Frontal cortex (tissue), 4 donors: Measurements from ENCODE around the gene TSPAN3. TPM values are rescaled to one million over a fixed set of nuclear protein-coding genes. Genes with fewer than 3 reads are reported as not detected.

ENCODE experiments used
- DNase-seq, 2 donors: peaks; one replicate each; pipeline ENCODE4 v3.0.0; 2012; ENCODE audit warnings: low spot score in 2 of 2
- FAIRE-seq: peaks from 2 replicates; lab custom pipeline; 2012; peaks lifted over from hg19 to GRCh38; lab: Jason Lieb, UNC
- total RNA-seq: library from RNA; depleted of rRNA; stranded (reverse); fragments of >200 nt; gene quantifications from one replicate; pipeline ENCODE4 v1.2.3, GENCODE V29; 2014
- donor health status: control.
- donor health status: control.
- donor health status: control.

The TSPAN3 gene
- total RNA-seq, 1 donor from 2014 or later = 229 TPM

- DNase-seq (no peak), FAIRE-seq (no peak)
Measured at GRCh38 chr15:77014132-77015081, 56.5 kb downstream of the TSPAN3 start.

GRCh38 chr15:77013776-77014131 is 57.2 kb downstream of the TSPAN3 start:
- FAIRE-seq = no peak
- DNase-seq = no peak

- no peak for FAIRE-seq
- DNase-seq = no peak
Measured at GRCh38 chr15:77012868-77013267, 58.0 kb downstream of the TSPAN3 start.

GRCh38 chr15:77012117-77012712 is 58.7 kb downstream of the TSPAN3 start:
- FAIRE-seq (no peak), DNase-seq (no peak)

GRCh38 chr15:77010857-77011256 is 60.1 kb downstream of the TSPAN3 start:
- DNase-seq (no peak), FAIRE-seq (no peak)

GRCh38 chr15:77010312-77010686 is 60.6 kb downstream of the TSPAN3 start:
- DNase-seq = no peak
- FAIRE-seq = no peak

- FAIRE-seq = no peak
- DNase-seq = no peak
Measured at GRCh38 chr15:77009646-77010311, 61.1 kb downstream of the TSPAN3 start.

- FAIRE-seq (no peak), DNase-seq (no peak)
Measured at GRCh38 chr15:77009176-77009575, 61.7 kb downstream of the TSPAN3 start.

- no peak for DNase-seq
- no peak for FAIRE-seq
Measured at GRCh38 chr15:77004189-77004588, 66.7 kb downstream of the TSPAN3 start.

GRCh38 chr15:77002954-77003912 is 67.7 kb downstream of the TSPAN3 start:
- no peak for DNase-seq
- no peak for FAIRE-seq

- no peak for FAIRE-seq
Measured at GRCh38 chr15:77002436-77002835, 68.5 kb downstream of the TSPAN3 start.

GRCh38 chr15:77001966-77002365 is 68.9 kb downstream of the TSPAN3 start:
- DNase-seq = no peak

More at GRCh38 chr15:77002436-77002835, 68.5 kb downstream of the TSPAN3 start:
- no peak for DNase-seq

GRCh38 chr15:77001351-77001750 is 69.6 kb downstream of the TSPAN3 start:
- no peak for DNase-seq
- no peak for FAIRE-seq

More at GRCh38 chr15:77001966-77002365, 68.9 kb downstream of the TSPAN3 start:
- FAIRE-seq = no peak

GRCh38 chr15:76999996-77000395 is 70.9 kb downstream of the TSPAN3 start:
- no peak for DNase-seq
- FAIRE-seq = no peak

- no peak for FAIRE-seq
- DNase-seq = no peak
Measured at GRCh38 chr15:76998663-76999285, 72.1 kb downstream of the TSPAN3 start.

- no peak for DNase-seq
- FAIRE-seq = no peak
Measured at GRCh38 chr15:76996526-76997401, 74.1 kb downstream of the TSPAN3 start.

GRCh38 chr15:76996076-76996525 is 74.8 kb downstream of the TSPAN3 start:
- no peak for FAIRE-seq
- DNase-seq = no peak
